Esophagus mucosa (tissue), 1 donor: ENCODE measurements around the gene PIERCE2. TPM values are rescaled to one million over a fixed set of nuclear protein-coding genes. Genes with fewer than 3 reads are reported as not detected.
A peak's percentile ranks its signal among the peaks of the same experiment; 100 is the strongest.
"Not testable (repeated sequence)": the region's sequence is repeated elsewhere in the genome, so short reads cannot be mapped to it uniquely, and the experiment has no call there.

Experiments
- ATAC-seq: fragments of 200-7000 bp; cut with Tn5 transposase; one replicate; pipeline ENCODE4 v1.9.1; 2020
- total RNA-seq: library from RNA; stranded (reverse); gene quantifications from one replicate; pipeline ENCODE4 v1.2.4, GENCODE V29; 2023
- donor health status: DM: yes; HTN: yes; CAD: no.

PIERCE2 gene
- total RNA-seq, 1 donor from 2014 or later: not detected

DNA sequence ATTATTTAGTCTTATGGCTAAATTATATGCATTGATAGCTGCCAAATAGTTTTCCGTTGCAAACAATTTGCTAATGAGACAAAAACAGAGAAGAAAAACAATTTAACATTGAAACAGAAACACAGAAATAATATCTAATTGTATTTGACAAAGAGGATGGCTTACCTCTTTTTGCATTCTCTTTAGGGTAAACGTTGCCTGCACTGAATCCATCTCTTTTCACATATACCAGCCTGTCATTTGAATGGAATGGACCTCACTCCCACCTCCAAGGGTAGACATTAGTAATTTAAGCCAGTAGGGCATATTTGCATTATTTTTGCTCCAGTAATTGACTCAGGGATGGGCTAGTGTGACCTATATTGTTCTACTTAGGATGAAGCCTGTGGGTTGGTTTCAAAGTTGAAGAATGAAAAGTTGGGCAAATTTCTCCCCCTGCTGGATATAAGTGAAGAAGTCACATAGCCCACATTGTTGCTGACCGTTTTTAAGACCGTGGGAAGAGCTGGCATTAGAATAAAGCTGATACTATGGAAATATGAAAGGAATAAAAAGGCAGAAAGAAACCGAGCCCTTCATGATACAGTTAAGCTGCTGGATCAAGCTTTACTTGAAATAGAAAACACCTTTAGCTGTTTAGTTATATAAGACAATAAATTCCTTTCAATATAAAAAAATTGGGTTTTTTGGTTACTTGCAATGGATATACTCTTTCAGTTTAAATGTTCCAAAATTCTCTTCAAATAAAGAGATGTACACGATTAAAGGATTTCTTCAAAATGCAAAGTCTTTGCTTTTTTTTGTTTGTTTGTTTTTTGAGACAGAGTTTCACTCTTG lies 26.9 kb downstream of the PIERCE2 start:
- peak; percentile 52 for ATAC-seq

DNA sequence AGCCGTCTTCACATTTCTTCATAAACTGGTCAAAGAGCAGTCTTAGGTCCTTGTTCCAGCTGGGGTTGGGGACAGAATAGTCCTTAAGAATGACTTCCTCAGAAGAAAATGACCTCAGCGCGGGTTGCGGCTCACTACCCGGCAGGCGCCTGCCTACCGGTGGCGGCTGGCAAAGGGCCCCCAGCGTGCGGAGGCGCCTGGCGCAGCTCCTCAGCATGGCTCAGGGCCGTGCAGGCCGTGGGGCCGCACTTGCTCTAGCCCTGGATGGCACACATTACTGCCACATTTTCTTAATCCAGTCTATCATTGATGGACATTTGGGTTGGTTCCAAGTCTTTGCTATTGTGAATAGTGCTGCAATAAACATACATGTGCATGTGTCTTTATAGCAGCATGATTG lies 34.8 kb downstream of the PIERCE2 start:
- not testable (repeated sequence) for ATAC-seq

DNA sequence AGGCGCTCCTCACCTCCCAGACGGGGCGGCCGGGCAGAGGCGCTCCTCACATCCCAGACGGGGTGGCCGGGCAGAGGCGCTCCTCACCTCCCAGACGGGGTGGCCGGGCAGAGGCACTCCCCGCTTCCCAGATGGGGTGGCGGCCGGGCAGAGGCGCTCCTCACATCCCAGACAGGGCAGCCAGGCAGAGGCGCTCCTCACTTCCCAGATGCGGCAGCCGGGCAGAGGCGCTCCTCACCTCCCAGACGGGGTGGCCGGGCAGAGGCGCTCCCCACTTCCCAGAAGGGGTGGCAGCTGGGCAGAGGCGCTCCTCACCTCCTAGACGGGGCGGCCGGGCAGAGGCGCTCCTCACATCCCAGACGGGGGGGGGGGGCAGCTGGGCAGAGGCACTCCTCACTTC lies 37.6 kb downstream of the PIERCE2 start:
- ATAC-seq: not testable (repeated sequence)

DNA sequence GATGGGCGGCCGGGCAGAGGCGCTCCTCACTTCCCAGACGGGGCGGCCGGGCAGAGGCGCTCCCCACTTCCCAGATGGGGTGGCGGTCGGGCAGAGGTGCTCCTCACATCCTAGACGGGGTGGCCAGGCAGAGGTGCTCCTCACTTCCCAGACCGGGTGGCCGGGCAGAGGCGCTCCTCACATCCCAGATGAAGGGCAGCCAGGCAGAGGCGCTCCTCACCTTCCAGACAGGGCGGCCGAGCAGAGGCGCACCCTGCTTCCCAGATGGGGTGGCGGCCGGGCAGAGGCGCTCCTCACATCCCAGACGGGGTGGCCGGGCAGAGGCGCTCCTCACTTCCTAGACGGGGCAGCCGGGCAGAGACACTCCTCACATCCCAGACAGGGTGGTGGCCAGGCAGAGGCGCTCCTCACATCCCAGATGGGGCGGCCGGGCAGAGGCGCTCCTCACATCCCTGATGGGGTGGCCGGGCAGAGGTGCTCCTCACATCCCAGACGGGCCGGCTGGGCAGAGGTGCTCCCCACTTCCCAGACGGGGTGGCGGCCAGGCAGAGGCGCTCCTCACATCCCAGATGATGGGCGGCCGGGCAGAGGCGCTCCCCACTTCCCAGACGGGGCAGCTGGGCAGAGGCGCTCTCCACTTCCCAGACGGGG lies 38.2 kb downstream of the PIERCE2 start:
- ATAC-seq: not testable (repeated sequence)

DNA sequence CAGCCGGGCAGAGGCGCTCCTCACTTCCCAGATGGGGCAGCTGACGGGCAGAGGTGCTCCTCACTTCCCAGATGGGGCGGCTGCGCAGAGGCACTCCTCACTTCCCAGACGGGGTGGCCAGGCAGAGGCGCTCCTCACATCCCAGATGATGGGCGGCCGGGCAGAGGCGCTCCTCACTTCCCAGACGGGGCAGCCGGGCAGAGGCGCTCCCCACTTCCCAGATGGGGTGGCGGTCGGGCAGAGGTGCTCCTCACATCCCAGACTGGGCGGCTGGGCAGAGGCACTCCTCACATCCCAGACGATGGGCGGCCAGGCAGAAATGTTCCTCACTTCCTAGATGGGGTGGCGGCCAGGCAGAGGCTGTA lies 38.7 kb downstream of the PIERCE2 start:
- not testable (repeated sequence) for ATAC-seq

DNA sequence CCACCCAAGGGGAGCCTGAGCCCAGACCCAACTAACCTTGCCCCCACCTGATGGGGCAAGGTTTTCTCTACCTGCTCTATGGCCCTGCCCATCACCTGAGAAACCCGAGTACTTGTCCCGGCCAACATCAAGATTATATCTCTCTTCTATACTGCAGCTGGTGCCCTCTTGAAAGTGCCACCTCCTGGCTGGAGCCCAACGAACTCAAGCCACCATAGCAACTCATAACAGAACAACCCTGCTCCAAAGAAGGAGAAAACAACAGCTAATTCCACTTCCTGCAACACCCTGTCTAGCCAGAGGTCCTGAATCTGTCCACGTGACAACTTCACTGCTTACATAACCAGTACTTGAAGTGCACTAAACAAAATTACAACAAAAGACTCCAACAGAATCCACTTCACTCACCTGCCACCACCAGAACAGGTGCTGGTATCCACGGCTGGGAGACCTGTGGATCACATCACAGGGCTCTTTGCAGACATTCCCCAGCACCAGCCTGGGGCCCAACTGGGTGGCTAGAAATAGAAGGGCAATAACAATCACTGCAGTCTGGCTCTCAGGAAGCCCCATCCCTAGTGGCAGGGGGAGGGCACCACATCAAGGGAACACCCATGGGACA lies 49.2 kb downstream of the PIERCE2 start:
- ATAC-seq: no peak

DNA sequence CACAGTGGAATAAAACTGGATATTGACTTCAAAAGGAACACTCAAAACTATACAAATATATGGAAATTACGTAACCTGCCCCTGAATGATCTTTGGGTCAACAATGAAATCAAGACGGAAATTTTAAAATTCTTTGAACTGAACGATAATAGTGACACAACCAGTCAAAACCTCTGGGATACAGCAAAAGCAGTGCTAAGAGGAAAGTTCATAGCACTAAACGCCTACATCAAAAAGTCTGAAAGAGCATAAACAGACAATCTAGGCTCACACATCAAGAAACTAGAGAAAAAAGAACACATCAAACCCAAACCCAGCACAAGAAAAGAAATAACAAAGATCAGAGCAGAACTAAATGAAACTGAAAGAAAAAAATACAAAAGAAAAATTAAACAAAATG lies 53.2 kb downstream of the PIERCE2 start:
- no peak for ATAC-seq

DNA sequence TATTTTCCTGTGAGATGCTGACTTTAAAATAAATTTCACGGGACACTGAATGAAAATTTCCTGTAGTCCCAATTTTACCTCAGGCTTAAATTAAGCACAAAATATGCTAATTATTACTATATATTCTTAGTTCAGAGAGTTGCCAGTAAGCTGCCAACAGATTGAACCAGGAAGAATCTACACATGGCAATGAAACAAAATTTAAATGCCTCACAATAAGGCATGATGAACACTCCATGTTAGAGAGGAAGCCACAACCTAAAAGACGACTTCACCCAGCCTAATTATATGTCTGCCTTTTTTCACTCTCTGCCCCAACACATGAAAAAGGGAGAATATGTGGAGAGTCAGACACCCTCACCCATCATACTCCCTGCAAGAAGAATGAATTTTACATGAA lies 60.0 kb downstream of the PIERCE2 start:
- ATAC-seq: no peak

Other genes with a start within 250 kb of the PIERCE2 start
- 47.7 TPM for gene RSL24D1, start 211.6 kb upstream of the PIERCE2 start, total RNA-seq
- gene RAB27A, start 118.7 kb upstream of the PIERCE2 start, total RNA-seq: 12.6 TPM
- gene PIGBOS1, start 89.4 kb upstream of the PIERCE2 start, total RNA-seq: 4.5 TPM
- gene PIGB, start 89.3 kb upstream of the PIERCE2 start, total RNA-seq: 9.1 TPM
- 9.9 TPM for gene CCPG1, start 136 bp upstream of the PIERCE2 start, total RNA-seq
- 1.1 TPM for gene DNAAF4, start 99.7 kb downstream of the PIERCE2 start, total RNA-seq
- gene PYGO1, start 179.8 kb downstream of the PIERCE2 start, total RNA-seq: 1.8 TPM